DND-41 (cell line): ENCODE measurements around the gene PEX5L.

Experiments
- ATAC-seq: fragments of 200-7000 bp; cut with Tn5 transposase; 3 replicates; pipeline ENCODE4 v1.9.1; 2021; ENCODE audit warnings: low read depth; ENCODE audit not compliant: insufficient read depth
- DNase-seq: peaks from one replicate; pipeline ENCODE4 v3.0.0-alpha.2; 2020
- H2AFZ ChIP-seq: 2 replicates; pipeline ENCODE4 v1.6.0; 2012; ENCODE audit warnings: low read depth, low read length
- H3K27ac ChIP-seq: 2 replicates; pipeline ENCODE4 v1.5.1; 2012; ENCODE audit warnings: low read length, inconsistent platforms
- H3K27me3 ChIP-seq: fragments of 200-600 bp; sonication (generic); 2 replicates; pipeline ENCODE4 v1.6.0; 2012; ENCODE audit warnings: low read length, mild to moderate bottlenecking, inconsistent platforms; ENCODE audit not compliant: insufficient read depth, poor library complexity
- H3K36me3 ChIP-seq: 2 replicates; pipeline ENCODE4 v1.5.1; 2012; ENCODE audit warnings: low read length, inconsistent platforms; ENCODE audit not compliant: insufficient read depth
- H3K4me1 ChIP-seq: 2 replicates; pipeline ENCODE4 v1.5.1; 2012; ENCODE audit warnings: mild to moderate bottlenecking, low read length; ENCODE audit not compliant: insufficient read depth
- H3K4me2 ChIP-seq: 2 replicates; pipeline ENCODE4 v1.6.0; 2012; ENCODE audit warnings: mild to moderate bottlenecking, moderate library complexity, low read length, inconsistent platforms; ENCODE audit not compliant: insufficient read depth
- H3K4me3 ChIP-seq, 2 experiments: fragments of 200-600 bp in 1 of 2; shearing (Covaris generic) in 1 of 2; 2 replicates each; pipeline ENCODE4 v1.5.1; 2012 to 2016; ENCODE audit warnings: inconsistent platforms in 2 of 2, low read length in 2 of 2, mild to moderate bottlenecking in 2 of 2, low read depth in 1 of 2, moderate library complexity in 1 of 2
- H3K79me2 ChIP-seq: 2 replicates; pipeline ENCODE4 v1.6.0; 2012; ENCODE audit warnings: low read length, inconsistent platforms; ENCODE audit not compliant: insufficient read depth
- H3K9ac ChIP-seq: 2 replicates; pipeline ENCODE4 v1.6.0; 2012; ENCODE audit warnings: low read depth, mild to moderate bottlenecking, inconsistent platforms, low read length, moderate library complexity
- H3K9me3 ChIP-seq: 2 replicates; pipeline ENCODE4 v1.5.1; 2012; ENCODE audit warnings: low read length, moderate library complexity, mild to moderate bottlenecking, inconsistent platforms; ENCODE audit not compliant: insufficient read depth, severe bottlenecking
- H4K20me1 ChIP-seq: 2 replicates; pipeline ENCODE4 v1.6.0; 2012; ENCODE audit warnings: low read length; ENCODE audit not compliant: insufficient read depth
- CTCF ChIP-seq: IDR thresholded peaks from 2 replicates; pipeline ENCODE4 v1.5.1; 2012; ENCODE audit warnings: borderline replicate concordance, low read length, moderate library complexity, mild to moderate bottlenecking; ENCODE audit not compliant: poor library complexity, severe bottlenecking; ENCODE audit errors: extremely low read depth
- EZH2 ChIP-seq: IDR thresholded peaks from 3 replicates; pipeline ENCODE4 v1.6.1; 2012; ENCODE audit warnings: borderline replicate concordance, low read depth, mild to moderate bottlenecking, moderate library complexity, low read length, inconsistent platforms; ENCODE audit not compliant: severe bottlenecking

Gene PEX5L

GRCh38 chr3:179826247-179826637, 210.5 kb downstream of the PEX5L start:
- Histone ChIP-seq H3K27ac (no peak overlapping the region), H3K9me3 (no peaks in the 10 kb centered on the region), H3K79me2 (no peaks in the 10 kb centered on the region), H2AFZ (no peak overlapping the region), H3K36me3 (peaks cover 58% of the 10 kb centered on the region), H4K20me1 (no peaks in the 10 kb centered on the region), H3K4me2 (no peak overlapping the region), H3K27me3 (no peaks in the 10 kb centered on the region), H3K4me1 (no peaks in the 10 kb centered on the region), H3K4me3 (no peak overlapping the region), H3K9ac (no peak overlapping the region)
- no peak for ATAC-seq
- no peak for DNase-seq
- TF ChIP-seq EZH2 (no peak), CTCF (no peak)

DNA sequence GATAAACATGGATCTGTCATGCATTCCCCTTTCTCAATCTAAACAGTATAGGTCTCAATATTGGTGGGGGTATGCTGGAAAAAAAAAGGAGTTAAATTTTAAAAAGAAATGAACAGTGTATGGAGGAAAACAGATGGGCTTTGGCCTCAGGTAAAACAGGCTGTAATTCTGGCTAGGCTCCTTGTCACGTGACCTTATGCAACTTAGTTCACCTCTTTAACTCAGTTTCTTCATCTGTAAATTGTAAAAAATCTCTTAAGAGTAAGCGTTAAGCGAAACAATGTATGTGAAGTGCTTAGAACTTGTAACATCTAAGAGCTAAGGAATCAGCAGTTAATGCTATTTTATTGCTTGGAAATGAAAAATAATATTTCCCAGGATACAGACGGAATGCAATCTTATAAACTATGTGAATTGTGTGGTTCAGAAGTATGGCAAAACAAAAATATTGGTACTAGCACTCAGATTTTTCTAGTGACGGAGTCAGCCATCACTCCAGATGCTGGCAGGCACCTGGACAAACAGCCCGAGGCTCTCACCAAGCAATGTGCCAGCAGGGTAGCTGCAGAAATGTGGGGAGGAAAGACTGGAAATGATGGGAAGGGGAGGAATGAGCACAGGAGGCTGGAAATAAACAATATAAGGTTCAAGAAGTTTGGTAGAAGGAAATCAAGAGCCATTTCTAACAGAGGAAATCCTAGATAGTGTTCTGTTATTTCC, 211.1 kb downstream of the PEX5L start:
- DNase-seq (no peak), ATAC-seq (no peak)
- Histone ChIP-seq H3K4me3 (no peak overlapping the region), H3K9me3 (no peaks in the 10 kb centered on the region), H3K4me2 (no peak overlapping the region), H3K4me1 (no peaks in the 10 kb centered on the region), H3K9ac (no peak overlapping the region), H3K36me3 (peaks cover 60% of the 10 kb centered on the region), H4K20me1 (no peaks in the 10 kb centered on the region), H3K27ac (no peak overlapping the region), H3K79me2 (no peaks in the 10 kb centered on the region), H2AFZ (no peak overlapping the region), H3K27me3 (no peaks in the 10 kb centered on the region)
- TF ChIP-seq CTCF = no peak
- no peak for TF ChIP-seq EZH2

DNA sequence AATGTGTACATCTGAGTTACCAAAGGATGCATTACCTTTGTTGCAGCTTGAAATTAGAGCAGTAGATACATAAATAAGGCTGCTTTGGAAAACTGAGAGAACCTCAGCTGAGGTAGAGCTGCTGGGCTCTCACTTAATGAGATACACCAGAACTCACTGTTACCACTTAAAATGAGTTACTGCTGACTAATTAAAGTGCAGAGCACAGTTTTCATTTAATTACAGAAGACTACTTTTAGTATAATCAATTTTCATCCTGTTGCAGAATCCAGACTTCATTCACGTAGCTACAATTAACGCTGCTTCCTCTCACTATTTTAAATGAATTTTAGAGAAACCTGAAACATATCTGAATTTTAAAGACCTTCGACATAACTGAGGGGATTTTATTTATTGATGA, 214.4 kb downstream of the PEX5L start:
- H3K27me3 ChIP-seq = no peaks in the 10 kb centered on the region
- no peak overlapping the region for H3K4me3 ChIP-seq
- no peaks in the 10 kb centered on the region for H4K20me1 ChIP-seq
- DNase-seq (no peak), ATAC-seq (no peak)
- H3K4me2 ChIP-seq = no peak overlapping the region
- H3K27ac ChIP-seq = no peak overlapping the region
- TF ChIP-seq CTCF = no peak
- no peaks in the 10 kb centered on the region for H3K4me1 ChIP-seq
- H3K79me2 ChIP-seq = no peaks in the 10 kb centered on the region
- H3K36me3 ChIP-seq = peaks cover 68% of the 10 kb centered on the region
- no peak overlapping the region for H2AFZ ChIP-seq
- no peak overlapping the region for H3K9ac ChIP-seq
- H3K9me3 ChIP-seq = no peaks in the 10 kb centered on the region
